Spinal cord (tissue), 10 donors: ENCODE data around the gene ITGBL1. TPM values are rescaled to one million over a fixed set of nuclear protein-coding genes. Genes with fewer than 3 reads are reported as not detected.

Experiments used
- DNase-seq, 6 donors: peaks; one replicate each; pipeline versions ENCODE4 v3.0.0 to v3.0.0-alpha.2; 2013 to 2015; ENCODE audit warnings: low spot score in 6 of 6, low read depth in 4 of 6
- H3K27ac ChIP-seq: one replicate; pipeline ENCODE4 v1.5.1; 2013; ENCODE audit warnings: low read depth, low read length, control low read depth
- H3K27me3 ChIP-seq: one replicate; pipeline ENCODE4 v1.6.1; 2013; ENCODE audit warnings: low read length; ENCODE audit not compliant: control insufficient read depth, insufficient read depth
- H3K36me3 ChIP-seq: one replicate; pipeline ENCODE4 v1.6.1; 2013; ENCODE audit warnings: low read length; ENCODE audit not compliant: control insufficient read depth, insufficient read depth
- H3K4me1 ChIP-seq: one replicate; pipeline ENCODE4 v1.6.1; 2013; ENCODE audit warnings: low read length; ENCODE audit not compliant: control insufficient read depth, insufficient read depth
- H3K4me3 ChIP-seq: one replicate; pipeline ENCODE4 v1.5.1; 2013; ENCODE audit warnings: low read depth, low read length, control low read depth
- H3K9me3 ChIP-seq: one replicate; pipeline ENCODE4 v1.6.1; 2013; ENCODE audit warnings: low read length; ENCODE audit not compliant: control insufficient read depth, insufficient read depth
- WGBS: methylation state at CpG from one replicate; pipeline ENCODE4 v1.1.5; 2013; ENCODE audit warnings: missing lambda C conversion rate; ENCODE audit not compliant: insufficient coverage; 5-methylcytosine and 5-hydroxymethylcytosine counted together
- polyA plus RNA-seq, 2 donors: library from polyadenylated mRNA; unstranded; fragments of 120-200 nt; gene quantifications; one replicate each; pipeline ENCODE4 v1.2.1, GENCODE V29; 2013; ENCODE audit not compliant: insufficient read length in 2 of 2
- total RNA-seq, 2 donors: library from RNA; depleted of rRNA in 1 of 2; stranded (reverse); fragments of 120-200 nt in 1 of 2; fragments of >200 nt in 1 of 2; gene quantifications; one replicate each; pipeline versions ENCODE4 v1.2.3 to v1.2.4, GENCODE V29; 2013 to 2014
- donor health status: healthy.

The ITGBL1 gene
- total and polyA plus RNA-seq, 4 donors, result 0.54 to 189 (median 37.8) TPM

- peak overlapping the region; percentile 59 for H3K4me3 ChIP-seq
- peak overlapping the region; percentile 47 for H3K27ac ChIP-seq
- H3K36me3 ChIP-seq, result no peaks in the 10 kb centered on the region
- no CpG with 5 or more reads among the region's 3 CpGs for WGBS
- H3K4me1 ChIP-seq, result peaks cover 11% of the 10 kb centered on the region
- peaks cover 3% of the 10 kb centered on the region for H3K27me3 ChIP-seq
- peak in 3 of 6 donors; percentile 11 to 65 (median 35) for DNase-seq
- H3K9me3 ChIP-seq, result no peaks in the 10 kb centered on the region
Observed at GRCh38 chr13:101417043-101417406, 35.5 kb upstream of the ITGBL1 start.

DNA sequence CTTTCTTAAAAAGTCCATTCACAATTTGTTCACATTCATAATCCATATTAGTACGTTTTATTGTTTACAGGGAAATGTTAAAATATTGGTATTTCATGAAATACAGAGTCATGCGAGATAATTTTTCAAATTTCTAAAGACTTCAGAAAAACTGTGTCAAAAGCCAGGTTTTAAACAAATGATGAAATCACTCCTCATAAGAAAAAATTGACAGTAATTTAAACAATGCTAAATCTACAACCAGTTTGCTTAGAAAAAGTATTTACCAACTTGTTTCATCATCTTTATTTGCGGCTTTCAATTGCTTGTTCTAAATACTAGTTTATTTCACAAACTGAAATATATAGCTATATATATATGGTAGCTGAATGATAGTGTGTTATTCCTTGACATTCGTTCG lies 35.0 kb upstream of the ITGBL1 start:
- H3K27me3 ChIP-seq, result peaks cover 3% of the 10 kb centered on the region
- DNase-seq, result no peak
- no peaks in the 10 kb centered on the region for H3K9me3 ChIP-seq
- no peaks in the 10 kb centered on the region for H3K36me3 ChIP-seq
- peaks cover 11% of the 10 kb centered on the region for H3K4me1 ChIP-seq
- H3K4me3 ChIP-seq, result no peak overlapping the region
- no CpG with 5 or more reads among the region's 5 CpGs for WGBS
- no peak overlapping the region for H3K27ac ChIP-seq

DNA sequence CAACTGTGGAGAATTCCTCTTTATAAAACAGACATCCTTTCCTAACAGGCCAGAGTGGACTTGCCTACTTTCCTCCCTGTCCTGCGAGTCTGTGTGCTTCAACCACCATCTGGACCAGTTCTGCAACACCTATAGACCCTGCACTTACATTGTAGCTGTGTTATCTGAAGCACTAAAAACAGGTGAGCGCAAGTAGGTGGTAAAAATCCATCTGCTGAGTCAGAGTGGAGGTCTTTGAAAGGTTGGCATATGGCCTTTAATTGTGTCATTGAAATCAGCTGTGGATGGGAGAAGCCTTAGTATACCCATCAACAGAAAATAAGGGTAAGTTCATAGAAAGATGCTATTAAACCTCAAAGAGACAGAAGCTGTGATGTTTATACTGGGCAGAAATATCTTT lies 28.6 kb upstream of the ITGBL1 start:
- no peaks in the 10 kb centered on the region for H3K27me3 ChIP-seq
- DNase-seq, result no peak
- peaks cover 9% of the 10 kb centered on the region for H3K4me1 ChIP-seq
- no peak overlapping the region for H3K4me3 ChIP-seq
- no peaks in the 10 kb centered on the region for H3K36me3 ChIP-seq
- H3K27ac ChIP-seq, result peak overlapping the region; percentile 17
- no peaks in the 10 kb centered on the region for H3K9me3 ChIP-seq
- WGBS, result 100% methylated on average over 1 of the region's 2 CpGs

DNA sequence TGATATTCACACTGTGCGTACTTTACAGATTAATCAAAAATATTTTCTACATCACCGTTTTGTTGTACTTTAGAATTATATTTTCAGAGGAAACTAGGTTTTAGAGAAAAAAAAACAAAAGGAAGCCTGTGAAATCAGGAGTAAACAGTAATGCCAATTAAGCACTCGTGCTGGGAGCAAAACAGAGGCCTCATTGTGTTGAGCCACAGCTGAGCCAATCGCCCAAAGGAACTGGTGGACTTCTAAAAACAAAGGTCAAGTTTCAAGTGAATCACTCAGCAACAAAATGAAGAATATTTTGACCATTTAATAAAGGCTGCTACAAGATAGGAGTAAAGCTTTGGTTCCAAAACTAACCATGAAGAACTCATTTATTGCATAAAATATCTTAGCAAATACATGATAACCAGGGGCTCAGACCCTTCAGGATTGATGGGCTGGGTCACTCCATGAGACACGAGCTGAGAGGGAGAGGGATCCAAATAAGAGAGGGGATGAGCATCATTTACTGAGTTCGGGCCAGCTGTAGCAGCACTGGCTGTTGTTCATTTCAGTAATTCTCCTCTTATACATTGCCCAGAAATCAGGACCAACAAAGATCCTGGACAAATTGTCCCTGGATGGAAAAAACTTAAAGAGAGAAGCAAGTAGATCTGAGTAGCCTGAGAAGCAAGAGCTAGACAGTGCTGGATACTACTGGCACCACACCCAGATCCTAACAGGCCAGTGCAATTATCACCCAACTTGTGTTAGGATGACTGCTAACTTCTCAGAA lies 27.9 kb upstream of the ITGBL1 start:
- DNase-seq, result peak in 4 of 6 donors; percentile 11 to 70 (median 27)
- H3K4me3 ChIP-seq, result no peak overlapping the region
- H3K36me3 ChIP-seq, result no peaks in the 10 kb centered on the region
- no peaks in the 10 kb centered on the region for H3K27me3 ChIP-seq
- peak overlapping the region; percentile 44 for H3K27ac ChIP-seq
- H3K4me1 ChIP-seq, result peaks cover 9% of the 10 kb centered on the region
- 33% methylated on average over 1 of the region's 6 CpGs for WGBS
- H3K9me3 ChIP-seq, result no peaks in the 10 kb centered on the region

DNA sequence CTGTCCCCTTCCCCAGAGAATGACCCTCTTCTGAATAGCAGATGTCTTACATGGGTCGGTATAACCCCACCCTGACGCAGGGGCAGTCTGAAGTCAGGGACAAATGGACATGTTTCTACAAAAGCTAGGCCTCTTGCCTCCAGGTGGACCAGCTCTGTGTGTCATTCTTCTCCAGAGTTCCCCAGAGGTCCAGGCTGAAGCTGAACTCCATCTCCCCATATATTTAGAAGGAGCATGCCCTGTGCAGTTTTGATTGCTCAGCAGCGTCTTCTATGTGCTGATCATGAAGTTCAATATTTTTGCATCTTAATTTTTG lies 27.4 kb upstream of the ITGBL1 start:
- Histone ChIP-seq H3K36me3 (no peaks in the 10 kb centered on the region), H3K4me3 (no peak overlapping the region), H3K27ac (no peak overlapping the region), H3K9me3 (no peaks in the 10 kb centered on the region), H3K27me3 (no peaks in the 10 kb centered on the region), H3K4me1 (peaks cover 9% of the 10 kb centered on the region)
- no peak for DNase-seq
- WGBS, result 81% methylated on average over 2 of the region's 3 CpGs

GRCh38 chr13:101425623-101426022 lies 26.9 kb upstream of the ITGBL1 start:
- DNase-seq, result no peak
- Histone ChIP-seq H3K27ac (no peak overlapping the region), H3K4me3 (no peak overlapping the region), H3K36me3 (no peaks in the 10 kb centered on the region), H3K9me3 (no peaks in the 10 kb centered on the region), H3K27me3 (no peaks in the 10 kb centered on the region), H3K4me1 (peaks cover 9% of the 10 kb centered on the region)
- WGBS, result 80% methylated on average over 2 of the region's 10 CpGs

GRCh38 chr13:101429733-101430132 lies 22.7 kb upstream of the ITGBL1 start:
- Histone ChIP-seq H3K36me3 (no peaks in the 10 kb centered on the region), H3K4me1 (peaks cover 5% of the 10 kb centered on the region), H3K27me3 (no peaks in the 10 kb centered on the region), H3K27ac (no peak overlapping the region), H3K9me3 (no peaks in the 10 kb centered on the region), H3K4me3 (no peak overlapping the region)
- WGBS, result no CpG with 5 or more reads among the region's 3 CpGs
- DNase-seq, result no peak

- no peaks in the 10 kb centered on the region for H3K9me3 ChIP-seq
- no peak overlapping the region for H3K27ac ChIP-seq
- DNase-seq, result no peak
- H3K4me1 ChIP-seq, result no peaks in the 10 kb centered on the region
- H3K27me3 ChIP-seq, result no peaks in the 10 kb centered on the region
- H3K36me3 ChIP-seq, result no peaks in the 10 kb centered on the region
- no peak overlapping the region for H3K4me3 ChIP-seq
Observed at GRCh38 chr13:101433895-101434294, 18.6 kb upstream of the ITGBL1 start.

GRCh38 chr13:101434486-101434885 lies 18.0 kb upstream of the ITGBL1 start:
- H3K27me3 ChIP-seq, result no peaks in the 10 kb centered on the region
- no peak overlapping the region for H3K4me3 ChIP-seq
- no CpG with 5 or more reads among the region's 3 CpGs for WGBS
- H3K36me3 ChIP-seq, result no peaks in the 10 kb centered on the region
- DNase-seq, result no peak
- H3K27ac ChIP-seq, result no peak overlapping the region
- H3K4me1 ChIP-seq, result no peaks in the 10 kb centered on the region
- H3K9me3 ChIP-seq, result no peaks in the 10 kb centered on the region

- WGBS, result 90% methylated on average over 3 of the region's 4 CpGs
- H3K27ac ChIP-seq, result no peak overlapping the region
- no peaks in the 10 kb centered on the region for H3K27me3 ChIP-seq
- H3K36me3 ChIP-seq, result no peaks in the 10 kb centered on the region
- no peak overlapping the region for H3K4me3 ChIP-seq
- H3K9me3 ChIP-seq, result no peaks in the 10 kb centered on the region
- DNase-seq, result no peak
- no peaks in the 10 kb centered on the region for H3K4me1 ChIP-seq
Observed at GRCh38 chr13:101447852-101448251, 4.6 kb upstream of the ITGBL1 start.
